Activated CD8-positive, alpha-beta memory T cell treated with anti-CD3 and anti-CD28 coated beads, Interleukin-2, amount 50 U/mL, for 24 hours (primary cell): Measurements from ENCODE around the gene GAS7.
"Not testable (repeated sequence)": the region's sequence is repeated elsewhere in the genome, so short reads cannot be mapped to it uniquely, and the experiment has no call there.

ENCODE experiments used
- DNase-seq: peaks from one replicate; pipeline ENCODE4 v3.0.0-alpha.2; 2020; ENCODE audit errors: extremely low read depth

The GAS7 gene

DNA sequence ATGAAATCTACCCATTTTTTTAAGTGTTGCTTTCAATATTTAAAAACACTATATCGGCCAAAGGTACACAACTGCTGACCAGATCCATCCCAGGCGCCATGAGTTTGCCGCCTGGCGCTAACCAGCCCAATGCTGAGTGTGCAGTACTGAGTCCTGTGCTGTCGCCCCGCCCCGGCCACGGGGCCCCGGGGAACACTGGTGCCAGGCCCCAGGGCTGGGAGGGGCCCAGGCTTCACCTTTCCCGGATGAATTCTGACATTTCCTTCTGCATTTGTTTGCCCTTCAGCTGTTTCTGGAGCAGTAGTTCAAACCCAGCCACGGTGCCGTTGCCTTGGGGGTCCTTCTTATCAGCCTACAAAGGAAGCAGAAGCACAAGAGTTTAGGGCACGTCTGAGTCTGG is 255.5 kb downstream of the GAS7 start:
- DNase-seq = no peak

GRCh38 chr17:9941305-9941704 is 257.1 kb downstream of the GAS7 start:
- no peak for DNase-seq

DNA sequence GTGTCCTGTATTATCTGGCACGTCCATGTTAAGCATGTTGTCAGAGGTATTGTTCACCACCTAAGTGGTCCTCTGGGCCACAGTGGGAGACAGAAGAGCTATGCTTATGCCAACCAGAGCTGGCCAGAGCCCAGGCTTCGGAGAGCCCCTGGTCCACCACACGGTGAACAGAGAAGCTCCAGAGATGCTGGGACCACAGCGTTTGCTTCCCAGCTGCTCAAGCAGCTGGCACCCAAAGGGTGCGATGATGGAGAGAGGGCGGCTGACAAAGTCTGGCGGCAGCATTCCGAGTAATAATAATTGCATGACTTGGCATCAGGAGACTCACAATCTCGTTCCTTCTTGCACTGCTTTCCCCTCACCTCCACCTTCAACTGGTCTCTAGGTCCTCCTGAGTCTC is 257.6 kb downstream of the GAS7 start:
- no peak for DNase-seq

DNA sequence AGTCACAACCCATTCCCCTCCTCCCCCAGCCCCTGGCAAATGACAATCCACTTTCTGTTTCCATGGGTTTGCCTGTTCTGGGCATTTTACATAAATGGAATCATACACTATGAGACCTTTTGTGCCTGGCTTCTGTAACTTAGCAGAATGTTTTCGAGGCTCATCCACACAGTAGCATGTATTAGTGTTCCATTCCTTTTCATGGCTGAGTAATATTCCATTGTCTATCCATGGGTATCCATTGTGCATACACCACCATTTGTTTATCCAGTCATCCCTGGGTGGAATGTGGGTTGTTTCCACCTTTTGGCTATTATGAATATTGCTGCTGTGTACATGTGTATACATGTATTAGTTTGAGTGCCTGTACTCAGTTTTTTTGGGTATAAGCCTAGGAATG is 259.6 kb downstream of the GAS7 start:
- no peak for DNase-seq

- DNase-seq = no peak
These were observed 260.5 kb downstream of the GAS7 start for GRCh38 chr17:9937901-9938300.

- DNase-seq = no peak
These were observed 261.1 kb downstream of the GAS7 start for GRCh38 chr17:9937241-9937761.

GRCh38 chr17:9936095-9936494 is 262.3 kb downstream of the GAS7 start:
- DNase-seq = no peak

DNA sequence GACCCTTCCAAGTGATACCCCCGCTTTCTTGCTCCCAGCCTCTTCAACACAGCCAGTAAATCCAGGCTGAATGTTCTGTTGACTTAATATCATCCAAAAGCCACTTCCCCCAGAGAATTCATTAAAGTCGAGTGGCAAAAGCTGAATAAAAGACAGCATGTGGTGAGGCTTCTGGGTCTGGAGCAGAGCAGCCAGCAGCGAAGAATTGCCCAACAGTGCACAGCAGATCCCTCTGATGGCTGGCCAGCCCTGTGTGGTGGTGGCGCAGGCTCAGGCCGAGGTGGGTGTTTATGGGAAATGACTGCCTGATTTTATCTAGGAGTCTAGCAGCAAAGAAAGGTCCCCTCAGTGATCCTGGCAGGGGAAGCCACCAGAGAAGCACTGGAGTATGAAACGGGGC is 263.0 kb downstream of the GAS7 start:
- DNase-seq = no peak

DNA sequence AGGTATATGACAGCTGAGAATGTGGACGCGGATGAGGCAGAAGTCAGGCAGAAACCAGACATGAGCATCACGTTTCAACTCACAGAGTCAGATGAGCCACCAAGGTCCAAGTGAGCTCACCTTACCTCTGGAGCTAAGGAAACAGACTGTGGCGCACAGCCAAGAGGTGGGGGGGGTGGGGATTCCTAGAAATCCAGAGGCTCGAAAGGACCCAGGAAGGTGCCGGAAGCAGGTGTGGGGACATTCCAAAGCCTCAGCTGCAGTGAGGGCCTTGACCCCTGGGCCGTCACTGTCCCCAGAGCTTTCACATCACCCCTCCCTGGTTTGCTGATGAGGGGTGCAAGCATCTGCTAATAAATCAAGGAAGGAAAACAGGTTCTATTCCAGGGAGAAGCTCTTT is 264.1 kb downstream of the GAS7 start:
- DNase-seq = no peak

- no peak for DNase-seq
These were observed 265.9 kb downstream of the GAS7 start for GRCh38 chr17:9932491-9932890.

GRCh38 chr17:9931144-9931741 is 267.2 kb downstream of the GAS7 start:
- DNase-seq = no peak

DNA sequence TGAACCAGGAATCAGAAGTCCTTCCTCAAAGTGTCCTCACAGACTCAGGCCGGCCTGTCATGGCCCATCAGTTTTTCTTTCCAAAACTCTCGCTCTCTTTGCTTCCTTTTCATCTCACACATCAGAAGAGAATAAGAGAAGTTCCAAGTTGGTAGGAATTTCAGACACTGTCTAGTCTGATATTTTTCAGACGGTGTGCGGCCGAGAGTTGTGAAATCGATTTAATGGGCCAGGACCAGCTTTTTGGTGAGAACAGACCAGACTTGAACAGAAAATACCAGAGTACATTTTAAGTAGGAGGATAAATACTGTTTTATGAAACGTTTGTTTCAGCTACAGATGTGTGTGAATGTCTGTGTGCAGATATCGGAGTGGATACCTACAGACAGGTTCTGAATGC is 268.5 kb downstream of the GAS7 start:
- no peak for DNase-seq

DNA sequence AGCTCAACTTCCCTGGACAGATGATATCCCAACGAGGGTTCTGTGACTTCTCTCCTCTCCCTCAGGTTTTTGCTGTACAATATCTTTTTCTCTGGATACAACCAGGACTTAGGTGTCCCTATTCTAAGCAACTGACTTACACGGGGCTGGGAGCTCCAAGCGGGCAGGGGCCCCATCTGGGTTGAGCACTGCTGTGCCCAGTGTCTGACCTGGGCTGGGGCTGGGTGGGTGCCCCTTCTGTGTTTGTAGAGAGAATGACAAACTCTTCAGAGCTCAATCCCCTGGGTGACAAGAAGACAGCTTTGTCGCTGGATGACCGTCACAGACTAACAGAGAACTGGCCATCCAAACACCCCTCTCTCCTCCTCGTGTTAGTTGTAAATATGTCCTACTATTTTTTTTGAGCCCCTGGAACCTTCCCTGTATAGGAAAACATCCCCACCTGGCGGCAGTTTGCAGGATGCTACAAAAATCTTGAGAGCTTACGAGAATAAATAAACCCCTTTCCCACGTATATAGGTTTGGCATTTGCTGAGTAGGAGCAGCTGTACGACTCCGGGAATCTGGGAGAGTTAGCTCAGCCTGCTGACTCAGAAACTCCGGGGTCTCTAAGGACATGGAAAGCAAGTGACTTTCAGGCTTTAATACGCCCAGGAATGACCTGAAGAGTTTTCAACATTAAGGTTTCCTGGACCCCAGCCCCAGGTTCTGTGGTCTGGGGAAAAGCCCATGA is 269.6 kb downstream of the GAS7 start:
- no peak for DNase-seq

DNA sequence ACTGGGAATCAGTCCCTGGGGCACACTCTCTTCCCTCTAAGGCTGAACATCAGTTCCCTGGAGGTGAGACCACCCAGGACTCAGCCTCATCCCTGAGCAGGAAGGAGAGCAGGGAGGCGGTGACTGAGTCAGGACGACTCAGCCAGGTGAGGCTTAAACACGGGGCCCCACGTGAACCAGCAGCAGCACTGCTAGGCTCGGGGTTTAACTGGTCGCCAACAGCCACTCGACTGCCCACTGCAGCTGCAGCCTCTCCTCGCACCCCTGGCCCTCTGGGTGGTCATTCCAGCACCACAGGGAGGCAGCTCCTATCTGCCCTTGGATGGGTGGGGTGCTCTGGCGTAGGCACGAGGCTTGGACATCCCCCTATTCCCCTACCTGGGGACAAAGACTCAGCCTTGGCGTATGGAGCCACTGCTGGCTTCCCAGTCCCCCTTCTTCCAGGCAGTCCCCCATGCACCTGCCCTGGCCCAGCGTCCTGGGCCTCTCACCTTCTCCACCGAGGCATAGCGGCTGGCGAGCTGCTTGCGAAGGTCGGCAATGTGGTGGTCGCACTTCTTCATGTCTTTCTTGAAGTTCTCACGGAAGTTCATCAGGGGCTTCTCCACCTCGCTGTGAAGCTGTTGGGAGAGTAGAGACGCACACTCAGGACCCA is 272.1 kb downstream of the GAS7 start:
- no peak for DNase-seq

DNA sequence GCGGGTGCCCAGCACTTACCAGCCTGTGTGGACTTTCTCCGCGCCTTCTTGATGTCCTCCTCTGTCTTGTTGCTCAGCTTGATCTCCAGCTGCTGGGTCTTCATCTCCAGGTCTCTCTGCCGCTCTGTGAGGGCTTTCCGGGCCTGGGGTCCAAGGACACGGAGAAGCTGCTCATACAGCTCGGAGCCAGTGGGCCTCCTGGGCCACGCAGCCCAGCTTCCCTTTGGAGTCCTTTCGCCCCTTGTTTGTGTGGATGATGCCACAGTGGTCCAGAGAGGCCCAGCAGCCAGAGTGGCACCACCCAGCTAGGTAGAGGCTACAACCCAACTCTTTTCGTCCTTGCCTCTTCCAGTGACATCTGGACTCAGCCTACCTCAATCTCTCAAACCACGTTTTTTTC is 272.9 kb downstream of the GAS7 start:
- DNase-seq = no peak

GRCh38 chr17:9924735-9925191 is 273.6 kb downstream of the GAS7 start:
- DNase-seq = no peak

DNA sequence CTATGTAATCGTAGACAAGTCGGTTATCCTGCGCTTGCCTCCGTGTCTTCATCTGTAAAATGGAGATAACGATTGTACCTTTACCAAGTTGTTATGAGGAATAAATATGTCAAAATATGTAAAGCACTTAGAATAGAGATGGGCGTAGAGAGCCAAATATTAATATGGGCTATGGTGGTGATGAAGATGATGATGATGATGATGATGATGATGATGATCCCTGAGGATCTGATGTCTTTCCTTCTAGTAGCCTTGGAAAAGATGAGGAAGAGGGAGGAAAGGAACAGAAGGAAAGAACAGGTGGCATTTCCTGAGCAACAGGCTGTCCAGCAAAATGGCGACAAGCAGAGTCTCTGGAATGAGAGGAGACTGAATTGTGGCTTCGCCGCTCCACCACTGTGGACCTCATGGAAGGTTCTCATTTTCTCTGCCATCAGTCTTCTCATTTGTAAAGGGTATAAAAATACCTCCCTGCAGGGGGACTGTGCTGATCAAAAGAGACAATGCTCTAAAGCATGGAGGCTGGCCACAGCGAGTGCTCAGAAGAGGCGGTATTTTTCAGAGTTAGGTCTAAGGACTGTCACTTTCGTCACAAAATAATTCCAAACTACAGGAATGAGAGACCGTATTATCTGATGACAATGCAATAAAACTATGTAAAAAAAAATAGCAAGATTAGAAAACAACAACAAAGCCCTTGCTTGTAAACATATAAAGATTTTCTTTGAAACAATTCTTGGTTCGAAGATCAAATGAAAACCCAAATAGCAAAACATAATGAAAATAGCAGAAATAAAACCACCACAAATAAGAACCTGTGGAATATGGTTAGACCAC is 276.2 kb downstream of the GAS7 start:
- DNase-seq = no peak

DNA sequence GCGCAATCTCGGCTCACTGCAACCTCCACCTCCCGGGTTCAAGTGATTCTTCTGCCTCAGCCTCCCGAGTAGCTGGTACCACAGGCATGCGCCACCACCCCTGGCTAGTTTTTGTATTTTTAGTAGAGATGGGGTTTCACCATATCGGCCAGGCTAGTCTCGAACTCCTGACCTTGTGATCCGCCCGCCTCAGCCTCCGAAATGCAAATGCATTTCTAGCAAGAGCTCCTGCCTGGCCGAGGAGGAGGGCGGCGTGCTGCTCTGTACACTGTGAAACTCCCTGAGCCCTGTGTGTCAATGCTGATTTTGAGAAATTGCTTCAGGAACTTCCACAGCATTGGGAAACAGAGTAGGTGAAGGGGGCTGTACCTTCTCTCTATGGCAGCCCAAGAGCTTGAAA is 277.2 kb downstream of the GAS7 start:
- DNase-seq = not testable (repeated sequence)

DNA sequence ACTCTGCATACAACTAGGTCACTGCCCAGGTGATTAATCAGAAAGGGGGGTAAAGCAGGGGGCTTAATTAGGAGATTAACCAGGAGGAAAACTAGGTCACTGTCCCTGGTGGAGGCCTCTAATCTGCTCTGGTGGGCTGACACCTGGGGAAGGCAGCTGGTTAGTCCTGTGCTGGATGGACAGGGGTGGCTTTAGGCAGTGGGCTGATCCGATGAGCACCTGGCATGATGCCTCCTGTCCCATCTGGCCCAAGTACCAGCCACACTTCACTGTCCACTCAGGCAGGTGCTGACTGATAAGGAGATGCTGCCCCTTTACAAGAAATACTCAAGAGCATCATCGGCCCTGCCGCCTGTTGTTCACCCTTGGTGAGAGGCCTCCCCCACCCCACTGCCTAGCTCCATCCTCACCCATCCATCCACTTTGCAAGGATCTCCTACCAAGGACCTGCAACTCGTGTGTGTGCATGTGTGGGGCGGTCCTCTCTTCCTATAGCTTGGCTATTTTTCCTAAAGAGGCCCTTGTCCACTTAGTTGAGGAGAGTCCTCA is 279.5 kb downstream of the GAS7 start:
- DNase-seq = no peak

GRCh38 chr17:9918352-9918751 is 280.1 kb downstream of the GAS7 start:
- DNase-seq = no peak

GRCh38 chr17:9917801-9918200 is 280.6 kb downstream of the GAS7 start:
- DNase-seq = no peak

- no peak for DNase-seq
These were observed 281.3 kb downstream of the GAS7 start for GRCh38 chr17:9917131-9917530.
